Mucosa of stomach (tissue), 1 donor: ENCODE data around the gene EXOC4.

Experiments used
- H3K27me3 ChIP-seq: one replicate; pipeline ENCODE4 v1.7.0; 2013; ENCODE audit warnings: mild to moderate bottlenecking, low read length; ENCODE audit not compliant: control insufficient read depth, insufficient read depth
- H3K36me3 ChIP-seq: one replicate; pipeline ENCODE4 v1.7.0; 2013; ENCODE audit warnings: low read length; ENCODE audit not compliant: control insufficient read depth, insufficient read depth
- H3K4me1 ChIP-seq: one replicate; pipeline ENCODE4 v1.7.0; 2013; ENCODE audit warnings: mild to moderate bottlenecking, low read length; ENCODE audit not compliant: control insufficient read depth, insufficient read depth
- H3K4me3 ChIP-seq: one replicate; pipeline ENCODE4 v1.7.0; 2013; ENCODE audit warnings: low read length
- H3K9ac ChIP-seq: one replicate; pipeline ENCODE4 v1.7.0; 2013; ENCODE audit warnings: mild to moderate bottlenecking, low read length, moderate library complexity
- H3K9me3 ChIP-seq: one replicate; pipeline ENCODE4 v1.7.0; 2013; ENCODE audit warnings: mild to moderate bottlenecking, low read length, moderate library complexity; ENCODE audit not compliant: control insufficient read depth
- donor health status: Pancreatic carcinoma.

The EXOC4 gene

GRCh38 chr7:134030460-134030865 lies 777.6 kb downstream of the EXOC4 start:
- Histone ChIP-seq H3K27me3 (no peaks in the 10 kb centered on the region), H3K4me3 (no peak overlapping the region), H3K9ac (no peak overlapping the region), H3K4me1 (no peaks in the 10 kb centered on the region), H3K36me3 (no peaks in the 10 kb centered on the region), H3K9me3 (peaks cover 3% of the 10 kb centered on the region)

- H3K9me3 ChIP-seq, result peaks cover 3% of the 10 kb centered on the region
- H3K4me1 ChIP-seq, result no peaks in the 10 kb centered on the region
- H3K36me3 ChIP-seq, result no peaks in the 10 kb centered on the region
- H3K4me3 ChIP-seq, result no peak overlapping the region
- no peaks in the 10 kb centered on the region for H3K27me3 ChIP-seq
- no peak overlapping the region for H3K9ac ChIP-seq
Measured at GRCh38 chr7:134031835-134032617, 779.1 kb downstream of the EXOC4 start.

- peaks cover 3% of the 10 kb centered on the region for H3K9me3 ChIP-seq
- H3K27me3 ChIP-seq, result no peaks in the 10 kb centered on the region
- no peaks in the 10 kb centered on the region for H3K36me3 ChIP-seq
- H3K9ac ChIP-seq, result no peak overlapping the region
- no peak overlapping the region for H3K4me3 ChIP-seq
- H3K4me1 ChIP-seq, result no peaks in the 10 kb centered on the region
Measured at GRCh38 chr7:134034652-134035051, 781.8 kb downstream of the EXOC4 start.

GRCh38 chr7:134037991-134038390 lies 785.1 kb downstream of the EXOC4 start:
- Histone ChIP-seq H3K4me1 (no peaks in the 10 kb centered on the region), H3K4me3 (no peak overlapping the region), H3K36me3 (no peaks in the 10 kb centered on the region), H3K9me3 (no peaks in the 10 kb centered on the region), H3K9ac (no peak overlapping the region), H3K27me3 (no peaks in the 10 kb centered on the region)

- H3K27me3 ChIP-seq, result no peaks in the 10 kb centered on the region
- no peaks in the 10 kb centered on the region for H3K4me1 ChIP-seq
- no peaks in the 10 kb centered on the region for H3K9me3 ChIP-seq
- H3K36me3 ChIP-seq, result no peaks in the 10 kb centered on the region
- H3K9ac ChIP-seq, result no peak overlapping the region
- H3K4me3 ChIP-seq, result no peak overlapping the region
Measured at GRCh38 chr7:134040988-134041387, 788.1 kb downstream of the EXOC4 start.

- Histone ChIP-seq H3K4me3 (no peak overlapping the region), H3K27me3 (no peaks in the 10 kb centered on the region), H3K4me1 (no peaks in the 10 kb centered on the region), H3K9me3 (no peaks in the 10 kb centered on the region), H3K36me3 (no peaks in the 10 kb centered on the region), H3K9ac (no peak overlapping the region)
Measured at GRCh38 chr7:134041477-134041876, 788.6 kb downstream of the EXOC4 start.

- no peaks in the 10 kb centered on the region for H3K27me3 ChIP-seq
- H3K9me3 ChIP-seq, result no peaks in the 10 kb centered on the region
- H3K9ac ChIP-seq, result no peak overlapping the region
- no peaks in the 10 kb centered on the region for H3K4me1 ChIP-seq
- H3K4me3 ChIP-seq, result no peak overlapping the region
- no peaks in the 10 kb centered on the region for H3K36me3 ChIP-seq
Measured at GRCh38 chr7:134042307-134042706, 789.4 kb downstream of the EXOC4 start.

- Histone ChIP-seq H3K4me1 (no peaks in the 10 kb centered on the region), H3K4me3 (no peak overlapping the region), H3K9ac (no peak overlapping the region), H3K36me3 (no peaks in the 10 kb centered on the region), H3K27me3 (no peaks in the 10 kb centered on the region), H3K9me3 (no peaks in the 10 kb centered on the region)
Measured at GRCh38 chr7:134044682-134045081, 791.8 kb downstream of the EXOC4 start.

GRCh38 chr7:134045716-134046115 lies 792.8 kb downstream of the EXOC4 start:
- Histone ChIP-seq H3K9ac (no peak overlapping the region), H3K27me3 (no peaks in the 10 kb centered on the region), H3K4me1 (no peaks in the 10 kb centered on the region), H3K4me3 (no peak overlapping the region), H3K36me3 (no peaks in the 10 kb centered on the region), H3K9me3 (no peaks in the 10 kb centered on the region)

- Histone ChIP-seq H3K36me3 (no peaks in the 10 kb centered on the region), H3K27me3 (no peaks in the 10 kb centered on the region), H3K9me3 (no peaks in the 10 kb centered on the region), H3K9ac (no peak overlapping the region), H3K4me3 (no peak overlapping the region), H3K4me1 (no peaks in the 10 kb centered on the region)
Measured at GRCh38 chr7:134046594-134047128, 793.8 kb downstream of the EXOC4 start.

GRCh38 chr7:134047675-134048074 lies 794.8 kb downstream of the EXOC4 start:
- Histone ChIP-seq H3K36me3 (no peaks in the 10 kb centered on the region), H3K4me1 (no peaks in the 10 kb centered on the region), H3K9ac (no peak overlapping the region), H3K9me3 (no peaks in the 10 kb centered on the region), H3K27me3 (no peaks in the 10 kb centered on the region), H3K4me3 (no peak overlapping the region)

- no peaks in the 10 kb centered on the region for H3K9me3 ChIP-seq
- H3K9ac ChIP-seq, result no peak overlapping the region
- no peaks in the 10 kb centered on the region for H3K36me3 ChIP-seq
- H3K4me3 ChIP-seq, result no peak overlapping the region
- no peaks in the 10 kb centered on the region for H3K4me1 ChIP-seq
- no peaks in the 10 kb centered on the region for H3K27me3 ChIP-seq
Measured at GRCh38 chr7:134048166-134048565, 795.3 kb downstream of the EXOC4 start.
